OCI-LY1 (cell line): ENCODE results near the gene MYG1.

ENCODE experiments used
- H2AFZ ChIP-seq: fragments of 200-600 bp; sonication (generic), shearing (Covaris generic); 2 replicates; pipeline ENCODE4 v1.6.0; 2014; ENCODE audit warnings: antibody characterized with exemption, mild to moderate bottlenecking, low read length
- H3F3A ChIP-seq: fragments of 200-600 bp; sonication (generic), shearing (Covaris generic); 2 replicates; pipeline ENCODE4 v1.6.0; 2014; ENCODE audit warnings: mild to moderate bottlenecking, antibody characterized with exemption, low read length, moderate library complexity; ENCODE audit not compliant: insufficient read depth
- H3K27ac ChIP-seq: fragments of 200-600 bp; sonication (generic); 2 replicates; pipeline ENCODE4 v1.5.1; 2014; ENCODE audit warnings: low read length, mixed run types, mild to moderate bottlenecking, low read depth; ENCODE audit not compliant: poor library complexity, severe bottlenecking
- H3K27me3 ChIP-seq: fragments of 200-600 bp; sonication (generic); 2 replicates; pipeline ENCODE4 v1.6.0; 2014; ENCODE audit warnings: antibody characterized with exemption, mild to moderate bottlenecking, low read length, moderate library complexity; ENCODE audit not compliant: insufficient read depth
- H3K36me3 ChIP-seq: fragments of 200-600 bp; sonication (generic); 2 replicates; pipeline ENCODE4 v1.6.1; 2014; ENCODE audit warnings: mild to moderate bottlenecking, antibody characterized with exemption, low read length, moderate library complexity, mixed read lengths; ENCODE audit not compliant: insufficient read depth
- H3K4me1 ChIP-seq: fragments of 200-600 bp; sonication (generic); 2 replicates; pipeline ENCODE4 v1.5.1; 2014; ENCODE audit warnings: mild to moderate bottlenecking, low read length, moderate library complexity; ENCODE audit not compliant: insufficient read depth, severe bottlenecking
- H3K4me2 ChIP-seq: fragments of 200-600 bp; sonication (generic), shearing (Covaris generic); 2 replicates; pipeline ENCODE4 v1.6.1; 2014; ENCODE audit warnings: low read length
- H3K4me3 ChIP-seq: fragments of 200-600 bp; sonication (generic); 2 replicates; pipeline ENCODE4 v1.5.1; 2014; ENCODE audit warnings: low read length, low read depth, mild to moderate bottlenecking, mixed read lengths; ENCODE audit not compliant: poor library complexity, severe bottlenecking
- H3K79me2 ChIP-seq: fragments of 200-600 bp; shearing (Covaris generic); 2 replicates; pipeline ENCODE4 v1.6.1; 2016; ENCODE audit warnings: mixed run types, low read length, mixed read lengths; ENCODE audit not compliant: insufficient read depth
- H3K9ac ChIP-seq: fragments of 200-600 bp; sonication (generic), shearing (Covaris generic); 2 replicates; pipeline ENCODE4 v1.6.1; 2014; ENCODE audit warnings: mild to moderate bottlenecking, low read length, mixed read lengths
- H3K9me2 ChIP-seq: fragments of 200-600 bp; sonication (generic), shearing (Covaris generic); 2 replicates; pipeline ENCODE4 v1.6.1; 2014; ENCODE audit warnings: low read depth, mild to moderate bottlenecking, low read length, mixed read lengths
- H3K9me3 ChIP-seq: fragments of 200-600 bp; shearing (Covaris generic); 2 replicates; pipeline ENCODE4 v1.6.1; 2014; ENCODE audit warnings: low read length, mixed read lengths
- H4K20me1 ChIP-seq: fragments of 200-600 bp; sonication (generic), shearing (Covaris generic); 2 replicates; pipeline ENCODE4 v1.6.0; 2016; ENCODE audit warnings: mild to moderate bottlenecking, low read length; ENCODE audit not compliant: insufficient read depth
- EZH2 ChIP-seq: fragments of 200-600 bp; sonication (generic), shearing (Covaris generic); IDR thresholded peaks from 2 replicates; pipeline ENCODE4 v1.8.0; 2017; ENCODE audit warnings: borderline replicate concordance, mixed run types, mild to moderate bottlenecking, antibody characterized with exemption, low read length, moderate library complexity, mixed read lengths
- TF ChIP-seq, protein P1 (sequence below): fragments of 200-600 bp; sonication (generic), shearing (Covaris generic); IDR thresholded peaks from 2 replicates; pipeline ENCODE4 v1.5.1; 2017; ENCODE audit warnings: mild to moderate bottlenecking, antibody characterized with exemption, low read length, moderate library complexity, mixed read lengths

The MYG1 gene

GRCh38 chr12:53253298-53253697 lies 46.2 kb upstream of the MYG1 start:
- Histone ChIP-seq H3K4me1 (peaks cover 32% of the 10 kb centered on the region), H3K4me2 (peak overlapping the region; percentile 93), H3K9me3 (no peaks in the 10 kb centered on the region), H2AFZ (no peak overlapping the region), H4K20me1 (no peaks in the 10 kb centered on the region), H3K9ac (peak overlapping the region; percentile 93; the same call in 1 of the 2 replicates), H3K9me2 (no peaks in the 10 kb centered on the region), H3F3A (no peaks in the 10 kb centered on the region), H3K79me2 (no peaks in the 10 kb centered on the region), H3K36me3 (peaks cover 13% of the 10 kb centered on the region; the same call in 1 of the 2 replicates), H3K4me3 (peak overlapping the region; percentile 94), H3K27me3 (no peaks in the 10 kb centered on the region), H3K27ac (no peak overlapping the region)
- TF ChIP-seq, protein P1, sequence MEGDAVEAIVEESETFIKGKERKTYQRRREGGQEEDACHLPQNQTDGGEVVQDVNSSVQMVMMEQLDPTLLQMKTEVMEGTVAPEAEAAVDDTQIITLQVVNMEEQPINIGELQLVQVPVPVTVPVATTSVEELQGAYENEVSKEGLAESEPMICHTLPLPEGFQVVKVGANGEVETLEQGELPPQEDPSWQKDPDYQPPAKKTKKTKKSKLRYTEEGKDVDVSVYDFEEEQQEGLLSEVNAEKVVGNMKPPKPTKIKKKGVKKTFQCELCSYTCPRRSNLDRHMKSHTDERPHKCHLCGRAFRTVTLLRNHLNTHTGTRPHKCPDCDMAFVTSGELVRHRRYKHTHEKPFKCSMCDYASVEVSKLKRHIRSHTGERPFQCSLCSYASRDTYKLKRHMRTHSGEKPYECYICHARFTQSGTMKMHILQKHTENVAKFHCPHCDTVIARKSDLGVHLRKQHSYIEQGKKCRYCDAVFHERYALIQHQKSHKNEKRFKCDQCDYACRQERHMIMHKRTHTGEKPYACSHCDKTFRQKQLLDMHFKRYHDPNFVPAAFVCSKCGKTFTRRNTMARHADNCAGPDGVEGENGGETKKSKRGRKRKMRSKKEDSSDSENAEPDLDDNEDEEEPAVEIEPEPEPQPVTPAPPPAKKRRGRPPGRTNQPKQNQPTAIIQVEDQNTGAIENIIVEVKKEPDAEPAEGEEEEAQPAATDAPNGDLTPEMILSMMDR, result no peak
- TF ChIP-seq EZH2, result no peak

GRCh38 chr12:53254816-53255545 lies 44.5 kb upstream of the MYG1 start:
- Histone ChIP-seq H3K36me3 (peaks cover 13% of the 10 kb centered on the region; the same call in 1 of the 2 replicates), H4K20me1 (no peaks in the 10 kb centered on the region), H3K9me3 (no peaks in the 10 kb centered on the region), H3K79me2 (no peaks in the 10 kb centered on the region), H3K4me3 (no peak overlapping the region), H3K27ac (peak overlapping the region; percentile 38), H3K9ac (no peak overlapping the region), H3K9me2 (no peaks in the 10 kb centered on the region), H2AFZ (no peak overlapping the region), H3F3A (no peaks in the 10 kb centered on the region), H3K27me3 (no peaks in the 10 kb centered on the region), H3K4me1 (peaks cover 32% of the 10 kb centered on the region), H3K4me2 (no peak overlapping the region)
- TF ChIP-seq EZH2, result no peak
- TF ChIP-seq, protein P1, result no peak

GRCh38 chr12:53255996-53256395 lies 43.5 kb upstream of the MYG1 start:
- no peaks in the 10 kb centered on the region for H3K79me2 ChIP-seq
- H3K9ac ChIP-seq, result no peak overlapping the region
- no peak for TF ChIP-seq EZH2
- TF ChIP-seq, protein P1, result no peak
- no peak overlapping the region for H2AFZ ChIP-seq
- H3F3A ChIP-seq, result no peaks in the 10 kb centered on the region
- peaks cover 31% of the 10 kb centered on the region for H3K4me1 ChIP-seq
- peaks cover 13% of the 10 kb centered on the region; the same call in 1 of the 2 replicates for H3K36me3 ChIP-seq
- H3K9me2 ChIP-seq, result no peaks in the 10 kb centered on the region
- no peaks in the 10 kb centered on the region for H3K9me3 ChIP-seq
- no peak overlapping the region for H3K4me3 ChIP-seq
- no peaks in the 10 kb centered on the region for H4K20me1 ChIP-seq
- peak overlapping the region; percentile 38 for H3K27ac ChIP-seq
- 0 out of 2 replicates have a peak overlapping the region, but pooled peaks have one; percentile 0 for H3K4me2 ChIP-seq
- H3K27me3 ChIP-seq, result no peaks in the 10 kb centered on the region
